Left ventricle myocardium inferior (tissue), 1 donor: ENCODE results near the gene LTBP4. TPM values are rescaled to one million over a fixed set of nuclear protein-coding genes. Genes with fewer than 3 reads are reported as not detected.
A peak's percentile ranks its signal among the peaks of the same experiment; 100 is the strongest.
"Not testable (repeated sequence)": the region's sequence is repeated elsewhere in the genome, so short reads cannot be mapped to it uniquely, and the experiment has no call there.

Source experiments
- DNase-seq: peaks from one replicate; pipeline ENCODE4 v3.0.0-alpha.2; 2020
- H3K27ac ChIP-seq: fragments of 200-600 bp; replicated peaks from 2 replicates; pipeline ENCODE4 v1.8.0; 2021
- H3K27me3 ChIP-seq: fragments of 200-600 bp; 2 replicates; pipeline ENCODE4 v1.8.0; 2021; ENCODE audit warnings: low read depth
- H3K36me3 ChIP-seq: fragments of 200-600 bp; 2 replicates; pipeline ENCODE4 v1.8.0; 2021
- H3K4me1 ChIP-seq: fragments of 200-600 bp; 2 replicates; pipeline ENCODE4 v1.8.0; 2021
- H3K4me3 ChIP-seq: fragments of 200-600 bp; 2 replicates; pipeline ENCODE4 v1.8.0; 2021; ENCODE audit warnings: mild to moderate bottlenecking, moderate library complexity
- H3K9me3 ChIP-seq: fragments of 200-600 bp; replicated peaks from 2 replicates; pipeline ENCODE4 v1.8.0; 2021
- intact Hi-C: fragments of 100-400 bp; cut with micrococcal nuclease; formaldehyde crosslinking; loops from one replicate; pipeline ENCODE4 v1.11.0; 2022
- total RNA-seq: library from RNA; stranded (reverse); fragmentation: NEBNext Ultra II Directional; extraction: Animal tissue kit (Norgen Biotek cat#: 25700); gene quantifications from one replicate; pipeline ENCODE4 v1.2.1, GENCODE V29; 2021
- TF ChIP-seq, protein P1 (sequence below): fragments of 200-600 bp; IDR thresholded peaks from 2 replicates; pipeline ENCODE4 v1.8.0; 2021; ENCODE audit warnings: antibody characterized with exemption, mild to moderate bottlenecking, borderline replicate concordance
- donor health status: DM: no; HTN: yes; CAD: no; lungs with severe emphysema.

Gene LTBP4
- total RNA-seq, 1 donor from 2014 or later: 260 TPM

DNA sequence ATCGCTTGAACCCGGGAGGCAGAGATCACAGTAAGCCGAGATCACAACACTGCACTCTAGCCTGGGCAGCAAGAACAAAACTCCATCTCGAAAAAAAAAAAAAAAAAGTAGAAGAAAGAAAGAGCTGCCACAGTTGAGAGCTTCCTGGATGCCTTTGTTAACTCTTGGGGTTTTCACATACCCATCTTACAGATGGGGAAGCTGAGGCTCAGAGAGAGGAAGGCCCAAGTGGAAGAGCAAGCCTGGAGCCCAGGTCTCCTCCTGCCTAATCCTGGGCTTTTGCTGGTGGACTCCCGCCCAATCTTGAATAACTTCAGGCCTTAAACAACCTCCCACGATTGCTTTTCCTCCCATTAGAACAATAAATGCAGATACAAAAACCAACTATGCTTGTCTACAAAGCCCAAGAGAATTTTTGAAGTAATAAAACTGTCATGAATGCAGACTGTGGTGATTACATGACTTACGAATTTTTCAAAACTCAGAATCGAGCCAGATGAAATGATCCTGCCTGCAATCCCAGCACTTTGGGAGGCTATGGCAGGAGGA, 41.7 kb downstream of the LTBP4 start:
- Histone ChIP-seq H3K4me3 (no peak overlapping the region), H3K36me3 (no peaks in the 10 kb centered on the region)
- TF ChIP-seq, protein P1, sequence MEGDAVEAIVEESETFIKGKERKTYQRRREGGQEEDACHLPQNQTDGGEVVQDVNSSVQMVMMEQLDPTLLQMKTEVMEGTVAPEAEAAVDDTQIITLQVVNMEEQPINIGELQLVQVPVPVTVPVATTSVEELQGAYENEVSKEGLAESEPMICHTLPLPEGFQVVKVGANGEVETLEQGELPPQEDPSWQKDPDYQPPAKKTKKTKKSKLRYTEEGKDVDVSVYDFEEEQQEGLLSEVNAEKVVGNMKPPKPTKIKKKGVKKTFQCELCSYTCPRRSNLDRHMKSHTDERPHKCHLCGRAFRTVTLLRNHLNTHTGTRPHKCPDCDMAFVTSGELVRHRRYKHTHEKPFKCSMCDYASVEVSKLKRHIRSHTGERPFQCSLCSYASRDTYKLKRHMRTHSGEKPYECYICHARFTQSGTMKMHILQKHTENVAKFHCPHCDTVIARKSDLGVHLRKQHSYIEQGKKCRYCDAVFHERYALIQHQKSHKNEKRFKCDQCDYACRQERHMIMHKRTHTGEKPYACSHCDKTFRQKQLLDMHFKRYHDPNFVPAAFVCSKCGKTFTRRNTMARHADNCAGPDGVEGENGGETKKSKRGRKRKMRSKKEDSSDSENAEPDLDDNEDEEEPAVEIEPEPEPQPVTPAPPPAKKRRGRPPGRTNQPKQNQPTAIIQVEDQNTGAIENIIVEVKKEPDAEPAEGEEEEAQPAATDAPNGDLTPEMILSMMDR: no peak

DNA sequence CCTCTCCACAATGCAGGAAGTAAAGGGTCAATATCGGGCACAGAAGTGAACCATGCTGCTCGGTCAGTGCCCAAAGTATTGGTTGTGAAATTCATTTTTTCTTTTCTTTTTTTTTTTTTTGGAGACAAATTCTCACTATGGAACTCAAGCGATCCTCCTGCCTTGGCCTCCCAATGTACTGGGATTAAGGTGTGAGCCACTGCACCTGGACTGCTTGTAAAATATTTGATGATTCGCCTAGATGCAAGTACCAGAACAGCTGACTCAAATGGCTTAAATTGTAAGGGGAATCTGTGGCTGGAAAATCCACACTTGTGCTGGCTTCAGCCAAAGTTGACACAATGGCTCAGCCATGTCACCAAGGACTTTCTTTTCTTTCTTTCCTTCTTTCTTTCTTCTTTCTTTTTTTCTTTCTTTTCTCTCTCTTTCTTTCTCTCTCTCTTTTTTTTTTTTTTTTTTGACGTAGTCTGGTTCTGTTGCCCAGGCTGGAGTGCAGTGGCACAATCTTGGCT, 45.6 kb downstream of the LTBP4 start:
- Histone ChIP-seq H3K4me1 (peaks cover 39% of the 10 kb centered on the region), H3K36me3 (no peaks in the 10 kb centered on the region), H3K4me3 (no peak overlapping the region), H3K27ac (peak overlapping the region; percentile 93), H3K27me3 (no peaks in the 10 kb centered on the region), H3K9me3 (no peaks in the 10 kb centered on the region)
- intact Hi-C loops: no loop called here
- TF ChIP-seq, protein P1: no peak
- no peak for DNase-seq

More for the DNA sequence above, 41.7 kb downstream of the LTBP4 start:
- intact Hi-C loops: no loop called here
- Histone ChIP-seq H3K27ac (peak overlapping the region; percentile 24), H3K9me3 (no peaks in the 10 kb centered on the region), H3K4me1 (peaks cover 41% of the 10 kb centered on the region), H3K27me3 (no peaks in the 10 kb centered on the region)
- DNase-seq: no peak

DNA sequence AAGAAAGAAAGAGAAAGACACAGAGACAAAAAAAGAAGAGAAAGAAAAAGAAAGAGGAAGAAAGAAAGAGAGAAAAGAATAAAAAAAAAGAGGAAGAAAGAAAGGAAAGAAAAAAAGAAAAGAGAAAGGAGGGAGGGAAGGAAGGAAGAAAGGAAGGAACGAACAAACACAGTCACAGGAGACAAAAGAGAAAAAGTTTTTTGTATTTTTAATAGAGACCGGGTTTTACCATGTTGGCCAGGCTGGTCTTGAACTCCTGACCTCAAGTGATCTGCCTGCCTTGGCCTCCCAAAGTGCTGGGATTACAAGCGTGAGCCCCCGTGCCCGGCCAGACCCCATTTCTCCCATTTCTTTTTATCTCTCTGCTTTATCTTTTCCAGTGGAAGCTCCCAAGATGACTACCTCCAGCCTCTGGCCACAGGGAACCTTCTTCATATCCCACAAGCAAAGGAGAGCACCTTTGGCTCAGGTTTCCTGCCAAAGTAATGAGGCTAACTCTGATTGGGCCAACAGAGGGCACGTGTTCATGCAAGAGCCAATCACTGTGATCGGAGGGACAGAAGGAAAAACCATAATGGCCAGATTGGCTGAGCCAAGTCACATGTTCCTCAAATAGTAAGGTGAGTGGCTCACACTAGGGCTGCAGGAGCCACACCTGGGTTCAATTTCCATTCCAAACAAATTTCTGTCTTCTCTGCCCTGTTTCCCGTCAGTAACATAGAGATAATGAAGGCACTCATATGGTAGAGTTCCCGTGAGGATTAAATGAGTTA, 48.9 kb downstream of the LTBP4 start:
- H3K27me3 ChIP-seq, H3K36me3 ChIP-seq, intact Hi-C loops, DNase-seq, H3K9me3 ChIP-seq, H3K4me3 ChIP-seq: not testable (repeated sequence)
- H3K4me1 ChIP-seq: peaks cover 47% of the 10 kb centered on the region
- peak overlapping the region; percentile 44 for H3K27ac ChIP-seq

DNA sequence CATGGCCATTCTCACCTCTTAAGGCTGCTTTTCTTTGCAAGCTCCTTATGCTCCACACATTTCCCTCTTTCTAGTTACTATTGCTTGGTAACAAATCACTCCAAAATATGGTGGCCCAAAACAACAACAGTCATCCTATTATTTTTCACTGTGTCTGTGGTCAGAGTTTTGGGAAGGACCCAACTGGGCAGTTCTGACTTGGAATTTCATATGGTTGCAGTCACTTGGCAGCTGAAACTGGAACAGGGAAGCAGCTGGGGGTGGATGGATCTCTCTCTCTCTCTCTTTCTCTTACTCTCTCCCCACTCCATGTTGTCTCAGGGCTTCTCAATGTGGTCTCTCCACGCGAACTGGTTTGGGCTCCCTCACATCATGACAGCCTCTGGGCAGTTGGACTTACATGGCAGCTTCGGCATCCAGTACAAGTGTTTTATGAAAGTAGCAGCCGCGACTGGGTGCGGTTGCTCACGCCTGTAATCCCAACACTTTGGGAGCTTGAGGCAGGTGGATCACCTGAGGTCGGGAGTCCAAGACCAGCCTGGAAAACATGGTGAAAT, 49.7 kb downstream of the LTBP4 start:
- H3K27me3 ChIP-seq: no peaks in the 10 kb centered on the region
- TF ChIP-seq, protein P1: no peak
- no peak overlapping the region for H3K4me3 ChIP-seq
- intact Hi-C loops: no loop called here
- H3K4me1 ChIP-seq: peaks cover 41% of the 10 kb centered on the region
- H3K36me3 ChIP-seq: no peaks in the 10 kb centered on the region
- H3K9me3 ChIP-seq: no peaks in the 10 kb centered on the region
- no peak for DNase-seq
- peak overlapping the region; percentile 44 for H3K27ac ChIP-seq

DNA sequence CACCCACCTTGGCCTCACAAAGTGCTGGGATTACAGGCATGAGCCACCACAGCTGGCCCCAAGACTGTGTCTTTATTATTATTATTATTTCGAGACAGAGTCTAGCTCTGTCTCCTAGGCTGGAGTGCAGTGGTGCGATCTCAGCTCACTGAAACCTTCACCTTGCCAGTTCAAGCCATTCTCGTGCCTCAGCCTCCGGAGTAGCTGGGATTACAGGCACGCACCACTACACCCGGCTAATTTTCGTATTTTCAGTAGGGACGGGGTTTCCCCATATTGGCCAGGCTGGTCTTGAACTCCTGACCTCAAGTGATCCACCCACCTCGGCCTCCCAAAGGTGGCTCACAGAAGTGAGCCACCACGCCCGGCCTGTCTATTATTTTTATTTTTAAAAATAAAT, 51.1 kb downstream of the LTBP4 start:
- not testable (repeated sequence) for DNase-seq

DNA sequence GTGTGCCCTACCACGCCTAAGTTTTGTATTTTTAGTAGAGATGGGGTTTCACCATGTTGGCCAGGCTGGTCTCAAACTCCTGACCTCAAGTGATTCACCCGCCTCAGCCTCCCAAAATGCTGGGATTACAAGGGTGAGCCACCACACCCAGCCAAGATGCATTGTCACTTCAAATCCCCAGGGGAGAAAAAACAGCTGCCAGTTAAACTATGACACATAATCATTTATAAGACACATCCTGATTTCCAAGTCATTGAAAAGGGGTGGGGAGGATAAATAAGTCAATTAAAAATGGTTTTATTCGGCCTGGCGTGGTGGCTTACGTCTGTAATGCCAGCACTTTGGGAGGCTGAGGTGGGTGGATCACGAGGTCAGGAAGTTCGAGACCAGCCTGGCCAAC, 54.5 kb downstream of the LTBP4 start:
- H3K4me1 ChIP-seq: peaks cover 26% of the 10 kb centered on the region
- H3K9me3 ChIP-seq, H3K36me3 ChIP-seq, H3K27ac ChIP-seq, DNase-seq, H3K4me3 ChIP-seq, H3K27me3 ChIP-seq: not testable (repeated sequence)
- intact Hi-C loops: loop anchor here (5.0 kb wide), 1 partner anchor 97 kb away; the partner anchor contains the start of genes ACTMAP and SNRPA

More for the DNA sequence above, 51.1 kb downstream of the LTBP4 start:
- H3K9me3 ChIP-seq, H3K4me3 ChIP-seq, H3K36me3 ChIP-seq, H3K27me3 ChIP-seq, intact Hi-C loops: not testable (repeated sequence)
- Histone ChIP-seq H3K27ac (peak overlapping the region; percentile 44), H3K4me1 (peaks cover 31% of the 10 kb centered on the region)
